ENCODE measurements around the gene BMPR1B. TPM values are rescaled to one million over a fixed set of nuclear protein-coding genes. Genes with fewer than 3 reads are reported as not detected.

Gene BMPR1B
- total RNA-seq, 3 donors from 2014 or later, result 0.36 to 3.3 (median 0.81) TPM

DNA sequence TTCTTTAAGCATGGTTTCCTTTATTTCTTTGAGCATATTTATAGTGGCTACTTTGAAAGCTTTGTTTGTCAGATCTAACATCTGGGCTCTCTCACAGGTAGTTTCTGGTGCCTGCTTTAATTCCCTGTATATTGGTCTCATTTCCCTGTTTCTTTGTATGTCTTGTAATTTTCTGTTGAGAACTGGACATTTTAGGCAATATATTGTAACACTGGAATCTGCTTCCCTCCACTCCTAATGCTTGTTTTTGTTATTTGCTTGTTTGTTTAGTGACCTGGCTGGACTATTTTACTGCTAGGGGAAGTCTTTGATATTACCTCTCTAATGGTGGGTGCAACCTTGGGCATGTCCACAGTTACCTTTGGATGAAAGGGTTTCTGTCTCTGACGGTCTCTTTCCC lies 25.0 kb downstream of the BMPR1B start:
- intact Hi-C loops (cut with DNase I, micrococcal nuclease), result no loop called here
- H3K36me3 ChIP-seq (ENCODE audit: low read depth), result no peaks in the 10 kb centered on the region
- no peaks in the 10 kb centered on the region for H3K4me1 ChIP-seq (ENCODE audit: low read depth)
- H3K9me3 ChIP-seq, result no peaks in the 10 kb centered on the region
- H3K4me3 ChIP-seq, result no peak overlapping the region
- ATAC-seq (no peak), DNase-seq (no peak)
- TF ChIP-seq, protein P1, sequence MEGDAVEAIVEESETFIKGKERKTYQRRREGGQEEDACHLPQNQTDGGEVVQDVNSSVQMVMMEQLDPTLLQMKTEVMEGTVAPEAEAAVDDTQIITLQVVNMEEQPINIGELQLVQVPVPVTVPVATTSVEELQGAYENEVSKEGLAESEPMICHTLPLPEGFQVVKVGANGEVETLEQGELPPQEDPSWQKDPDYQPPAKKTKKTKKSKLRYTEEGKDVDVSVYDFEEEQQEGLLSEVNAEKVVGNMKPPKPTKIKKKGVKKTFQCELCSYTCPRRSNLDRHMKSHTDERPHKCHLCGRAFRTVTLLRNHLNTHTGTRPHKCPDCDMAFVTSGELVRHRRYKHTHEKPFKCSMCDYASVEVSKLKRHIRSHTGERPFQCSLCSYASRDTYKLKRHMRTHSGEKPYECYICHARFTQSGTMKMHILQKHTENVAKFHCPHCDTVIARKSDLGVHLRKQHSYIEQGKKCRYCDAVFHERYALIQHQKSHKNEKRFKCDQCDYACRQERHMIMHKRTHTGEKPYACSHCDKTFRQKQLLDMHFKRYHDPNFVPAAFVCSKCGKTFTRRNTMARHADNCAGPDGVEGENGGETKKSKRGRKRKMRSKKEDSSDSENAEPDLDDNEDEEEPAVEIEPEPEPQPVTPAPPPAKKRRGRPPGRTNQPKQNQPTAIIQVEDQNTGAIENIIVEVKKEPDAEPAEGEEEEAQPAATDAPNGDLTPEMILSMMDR (IDR thresholded peaks at IDR 0.05), result no peak

DNA sequence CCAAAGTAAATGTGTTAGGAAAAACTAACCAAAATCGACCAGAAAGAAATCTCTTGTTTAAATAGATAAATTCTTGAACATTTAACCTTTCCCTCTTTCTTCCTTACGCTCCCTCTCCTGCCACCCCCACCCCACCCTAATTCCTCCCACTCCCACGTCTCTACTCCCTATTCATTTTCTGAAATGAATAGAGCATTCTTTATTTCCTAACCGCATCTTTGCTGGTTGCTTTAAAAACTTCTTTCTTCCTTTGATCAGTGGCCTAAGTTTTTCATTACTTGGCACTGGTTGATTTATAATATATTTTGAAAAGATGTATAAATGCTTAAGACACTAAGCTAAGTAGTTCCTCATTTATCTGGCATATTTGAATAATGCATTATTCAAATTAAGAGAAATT lies 33.9 kb downstream of the BMPR1B start:
- TF ChIP-seq, protein P1 (IDR thresholded peaks at IDR 0.05), result no peak
- Histone ChIP-seq H3K9me3 (no peaks in the 10 kb centered on the region), H3K4me3 (no peak overlapping the region), H3K36me3 (ENCODE audit: low read depth) (no peaks in the 10 kb centered on the region), H3K4me1 (ENCODE audit: low read depth) (no peaks in the 10 kb centered on the region)
- intact Hi-C loops (cut with DNase I, micrococcal nuclease), result no loop called here
- ATAC-seq, result no peak
- no peak for DNase-seq

DNA sequence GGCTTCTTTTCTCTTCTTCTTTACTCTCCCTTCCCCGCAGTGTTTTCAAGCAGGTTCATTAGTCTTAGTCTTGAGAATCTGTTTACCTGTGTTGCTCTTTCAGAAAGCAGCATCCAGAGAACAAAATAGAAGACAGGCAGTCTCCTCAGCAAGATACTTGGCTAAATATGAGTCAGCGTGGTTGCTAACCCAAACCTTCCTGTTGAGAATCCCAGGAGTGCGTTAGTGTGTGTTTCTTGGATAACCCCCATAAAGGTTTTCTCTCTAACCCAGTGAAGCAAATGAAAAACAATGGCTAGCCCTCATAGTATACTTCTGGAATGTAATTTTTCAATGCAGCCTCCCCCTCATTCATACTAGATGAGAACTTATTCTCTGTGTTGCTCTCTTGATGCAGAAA lies 41.1 kb downstream of the BMPR1B start:
- TF ChIP-seq, protein P1 (IDR thresholded peaks at IDR 0.05), result no peak
- no peak for ATAC-seq
- Histone ChIP-seq H3K4me1 (ENCODE audit: low read depth) (no peaks in the 10 kb centered on the region), H3K4me3 (no peak overlapping the region), H3K9me3 (no peaks in the 10 kb centered on the region), H3K36me3 (ENCODE audit: low read depth) (no peaks in the 10 kb centered on the region)
- no peak for DNase-seq
- intact Hi-C loops (cut with DNase I, micrococcal nuclease), result no loop called here

DNA sequence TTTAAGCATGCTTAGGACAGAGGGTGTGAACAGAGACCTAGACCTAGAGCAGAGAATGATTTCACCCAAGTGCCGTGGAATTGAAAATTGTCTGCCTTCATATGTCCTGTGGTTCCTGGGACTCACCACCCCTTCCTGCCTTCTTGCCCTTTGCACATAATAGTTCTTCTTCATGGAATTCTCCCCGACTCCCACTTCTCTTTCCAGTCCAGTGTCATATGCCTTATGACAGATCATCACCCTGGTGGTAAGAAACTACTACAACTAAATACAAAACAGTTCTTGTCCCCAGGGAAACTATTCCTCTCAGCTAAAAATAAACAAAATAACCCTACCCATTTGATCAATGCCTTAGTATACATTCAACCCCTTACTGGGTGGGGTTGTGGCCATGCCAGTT lies 43.3 kb downstream of the BMPR1B start:
- intact Hi-C loops (cut with DNase I, micrococcal nuclease), result no loop called here
- no peaks in the 10 kb centered on the region for H3K36me3 ChIP-seq (ENCODE audit: low read depth)
- H3K9me3 ChIP-seq, result no peaks in the 10 kb centered on the region
- no peak overlapping the region for H3K4me3 ChIP-seq
- H3K4me1 ChIP-seq (ENCODE audit: low read depth), result peaks cover 3% of the 10 kb centered on the region
- ATAC-seq (no peak), DNase-seq (no peak)
- TF ChIP-seq, protein P1 (IDR thresholded peaks at IDR 0.05), result no peak

DNA sequence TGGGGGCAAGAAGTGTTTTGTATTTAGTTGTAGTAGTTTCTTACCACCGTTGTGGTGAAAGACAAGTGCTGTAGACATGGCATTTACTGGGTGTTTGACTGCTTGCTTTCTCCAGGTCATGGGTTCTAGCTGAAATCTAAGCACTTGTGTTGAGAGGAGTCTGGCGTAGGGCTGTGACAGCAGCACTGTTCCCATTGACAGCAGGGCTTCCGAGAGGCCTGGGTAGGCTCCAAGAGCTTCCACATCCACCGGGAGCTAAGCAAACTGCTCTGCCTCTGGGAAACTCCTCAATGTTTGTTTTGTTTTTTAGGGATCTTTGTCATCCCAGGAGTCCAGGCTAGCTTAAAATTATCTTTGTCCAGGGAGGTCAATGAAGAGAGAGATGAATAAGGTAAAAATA lies 44.3 kb downstream of the BMPR1B start:
- ATAC-seq, result no peak
- DNase-seq, result no peak
- intact Hi-C loops (cut with DNase I, micrococcal nuclease), result no loop called here

More for the DNA sequence above, 44.3 kb downstream of the BMPR1B start:
- no peaks in the 10 kb centered on the region for H3K9me3 ChIP-seq
- TF ChIP-seq, protein P1 (IDR thresholded peaks at IDR 0.05), result no peak
- peaks cover 8% of the 10 kb centered on the region for H3K4me1 ChIP-seq (ENCODE audit: low read depth)
- H3K4me3 ChIP-seq, result no peak overlapping the region
- H3K36me3 ChIP-seq (ENCODE audit: low read depth), result no peaks in the 10 kb centered on the region
